K562 (cell line): Measurements from ENCODE around the gene UTS2R.

Experiments used
- ZNF24 ChIP-seq: fragments of 450-650 bp; IDR thresholded peaks from 2 replicates; pipeline ENCODE4 v1.6.1; 2016
- ZNF354B ChIP-seq: fragments of 250-450 bp; sonication (Bioruptor Pico); IDR thresholded peaks from 2 replicates; pipeline ENCODE4 v1.4.0; 2020

DNA sequence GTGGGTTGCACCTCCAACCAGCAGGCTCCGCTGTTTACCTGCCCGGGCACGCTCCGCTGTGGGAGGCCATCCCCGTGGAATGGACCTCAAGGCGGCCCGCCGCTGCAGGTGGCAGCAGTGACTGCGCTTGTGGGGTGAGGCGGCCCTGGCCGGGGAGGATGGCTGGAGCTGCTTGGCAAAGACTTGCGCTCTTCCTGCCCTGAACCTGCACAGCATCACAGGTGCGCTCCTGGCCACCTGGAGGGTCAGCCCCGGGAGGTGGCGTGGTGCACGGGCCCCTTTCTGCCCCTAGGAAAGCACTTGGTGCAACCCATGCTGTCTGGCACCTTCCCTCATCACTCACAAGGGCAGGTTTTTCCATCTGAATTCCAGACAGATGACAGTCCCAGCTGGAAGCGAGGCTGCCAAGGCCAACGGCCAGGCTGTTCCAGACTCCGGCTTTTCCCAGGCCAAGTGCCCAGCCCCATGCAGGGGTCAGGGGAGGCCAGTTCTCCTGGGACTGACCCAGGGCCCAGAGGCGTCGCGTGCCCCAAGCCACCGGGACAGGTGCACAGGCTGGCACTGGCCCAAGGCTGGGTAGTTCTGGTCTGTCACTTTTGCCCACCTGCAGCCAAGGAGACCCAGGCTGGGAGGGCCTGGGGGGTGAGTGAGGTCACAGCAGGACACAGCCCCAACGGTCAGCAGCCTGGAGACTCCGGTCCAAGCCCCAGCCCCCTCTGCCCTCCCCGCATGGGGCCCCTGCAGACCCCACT is 13.3 kb downstream of the UTS2R start:
- TF ChIP-seq ZNF24: no peak
- TF ChIP-seq ZNF354B (CRISPR knock-in tag): no peak
